GM12875 (cell line): Measurements from ENCODE around the gene GAMT.

ENCODE experiments used
- H3K4me3 ChIP-seq: one replicate; pipeline ENCODE4 v1.5.1; 2011; ENCODE audit warnings: low read depth, low read length, control low read depth
- CTCF ChIP-seq: IDR thresholded peaks from 2 replicates; pipeline ENCODE4 v1.5.1; 2011; ENCODE audit warnings: low read depth, mild to moderate bottlenecking, control low read depth, inconsistent platforms, low read length, moderate library complexity, borderline replicate concordance; ENCODE audit not compliant: insufficient read depth

GAMT gene

GRCh38 chr19:1426736-1427135 is 25.4 kb upstream of the GAMT start:
- no peak overlapping the region for H3K4me3 ChIP-seq
- no peak for TF ChIP-seq CTCF

- no peak for TF ChIP-seq CTCF
- H3K4me3 ChIP-seq = no peak overlapping the region
Observed at GRCh38 chr19:1425902-1426301, 24.6 kb upstream of the GAMT start.

GRCh38 chr19:1425102-1425837 is 23.9 kb upstream of the GAMT start:
- no peak overlapping the region for H3K4me3 ChIP-seq
- TF ChIP-seq CTCF = no peak

GRCh38 chr19:1424192-1424955 is 23.0 kb upstream of the GAMT start:
- no peak overlapping the region for H3K4me3 ChIP-seq
- TF ChIP-seq CTCF = no peak

GRCh38 chr19:1423436-1424191 is 22.3 kb upstream of the GAMT start:
- H3K4me3 ChIP-seq = no peak overlapping the region
- TF ChIP-seq CTCF = no peak

- no peak overlapping the region for H3K4me3 ChIP-seq
- TF ChIP-seq CTCF = no peak
Observed at GRCh38 chr19:1422943-1423342, 21.6 kb upstream of the GAMT start.
